OCI-LY1 (cell line): ENCODE results near the gene GRID2.

Experiments
- CTCF ChIP-seq: fragments of 200-600 bp; sonication (generic), shearing (Covaris generic); IDR thresholded peaks from 2 replicates; pipeline ENCODE4 v1.5.1; 2017; ENCODE audit warnings: mild to moderate bottlenecking, antibody characterized with exemption, low read length, moderate library complexity, mixed read lengths
- EZH2 ChIP-seq: fragments of 200-600 bp; sonication (generic), shearing (Covaris generic); IDR thresholded peaks from 2 replicates; pipeline ENCODE4 v1.8.0; 2017; ENCODE audit warnings: borderline replicate concordance, mixed run types, mild to moderate bottlenecking, antibody characterized with exemption, low read length, moderate library complexity, mixed read lengths

- TF ChIP-seq CTCF (no peak), EZH2 (no peak)
Observed at GRCh38 chr4:92406488-92406887, 102.7 kb downstream of the GRID2 start.
